Measurements from ENCODE around the gene ZCCHC3. TPM values are rescaled to one million over a fixed set of nuclear protein-coding genes. Genes with fewer than 3 reads are reported as not detected.
A peak's percentile ranks its signal among the peaks of the same experiment; 100 is the strongest.

ZCCHC3 gene
- total and polyA plus RNA-seq, 4 donors, result 2.4 to 22.1 (median 5.6) TPM

DNA sequence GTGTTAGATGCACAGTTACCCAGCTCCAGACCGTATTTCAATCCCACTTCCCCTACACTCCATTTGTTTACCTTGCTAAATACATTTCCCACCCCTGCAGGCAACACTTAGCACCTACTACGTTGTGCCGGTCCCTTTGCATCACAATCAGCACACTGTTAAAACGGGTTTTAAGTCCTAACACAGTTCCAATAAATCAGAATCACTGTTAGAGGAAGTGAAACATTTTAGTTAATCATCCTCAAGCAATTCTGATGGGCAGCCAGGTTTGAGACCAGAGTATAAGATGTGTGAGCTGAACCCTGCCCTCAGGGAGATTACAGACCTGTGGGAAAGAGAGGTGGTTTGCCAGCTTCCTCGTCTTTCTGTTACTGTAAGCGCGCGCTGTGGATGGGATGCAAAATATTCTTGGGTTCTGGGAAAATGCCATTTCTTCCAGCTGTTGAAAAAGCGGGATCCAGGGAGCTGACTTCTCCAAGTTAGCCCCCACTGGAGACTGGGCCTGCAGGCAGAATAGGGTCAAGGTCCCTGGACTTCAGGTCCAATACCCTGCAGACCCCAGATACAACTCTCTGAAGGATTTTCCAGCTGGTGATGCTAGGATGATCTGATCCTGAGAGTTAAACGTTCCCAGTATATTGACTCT is 3.1 kb downstream of the ZCCHC3 start:
- H3K27ac ChIP-seq (ENCODE audit: low read depth in 1 of 2, low read length in 2 of 2), result peak overlapping the region in 1 of 2 donors; percentile 8
- TF ChIP-seq RAD21 (IDR thresholded peaks at IDR 0.05), result no peak
- no peak for TF ChIP-seq NR2F2 (IDR thresholded peaks at IDR 0.05)
- no peak for TF ChIP-seq EGR1 (IDR thresholded peaks at IDR 0.05; ENCODE audit: low read depth in 2 of 2)
- TF ChIP-seq FOXA2 (IDR thresholded peaks at IDR 0.05), result no peak
- TF ChIP-seq FOXA1 (IDR thresholded peaks at IDR 0.05), result no peak
- TF ChIP-seq RXRA (IDR thresholded peaks at IDR 0.05), result no peak
- no peak for TF ChIP-seq TAF1 (conservative IDR thresholded peaks at IDR 0.05)
- TF ChIP-seq JUND (IDR thresholded peaks at IDR 0.05), result no peak
- no peak for TF ChIP-seq HNF4G (IDR thresholded peaks at IDR 0.05)
- no peak for TF ChIP-seq GABPA (IDR thresholded peaks at IDR 0.05 in 1 of 2, conservative IDR thresholded peaks at IDR 0.05 in 1 of 2)
- TF ChIP-seq SP1 (IDR thresholded peaks at IDR 0.05), result no peak
- no peaks in the 10 kb centered on the region for H3K27me3 ChIP-seq (ENCODE audit: control insufficient read depth in 4 of 4, insufficient read depth in 4 of 4, low read length in 3 of 4)
- no peak for DNase-seq (ENCODE audit: low spot score)
- H3K4me3 ChIP-seq (ENCODE audit: low read depth in 1 of 3, low read length in 3 of 3), result no peak overlapping the region
- peaks cover 0 to 35% (median 27%) of the 10 kb centered on the region in 4 donors for H3K4me1 ChIP-seq (ENCODE audit: control insufficient read depth in 4 of 4, insufficient read depth in 4 of 4, low read length in 3 of 4)
- H3K9me3 ChIP-seq (ENCODE audit: control insufficient read depth in 4 of 4, low read length in 3 of 4), result no peaks in the 10 kb centered on the region
- H3K9ac ChIP-seq (ENCODE audit: low read depth in 1 of 2, low read length in 2 of 2), result no peak overlapping the region
- WGBS, result 63% methylated on average over 10 of the region's 10 CpGs
- H3K36me3 ChIP-seq (ENCODE audit: control insufficient read depth in 4 of 4, insufficient read depth in 3 of 4, low read depth in 1 of 4, low read length in 3 of 4), result peaks cover 0 to 4% (median 0%) of the 10 kb centered on the region in 4 donors

DNA sequence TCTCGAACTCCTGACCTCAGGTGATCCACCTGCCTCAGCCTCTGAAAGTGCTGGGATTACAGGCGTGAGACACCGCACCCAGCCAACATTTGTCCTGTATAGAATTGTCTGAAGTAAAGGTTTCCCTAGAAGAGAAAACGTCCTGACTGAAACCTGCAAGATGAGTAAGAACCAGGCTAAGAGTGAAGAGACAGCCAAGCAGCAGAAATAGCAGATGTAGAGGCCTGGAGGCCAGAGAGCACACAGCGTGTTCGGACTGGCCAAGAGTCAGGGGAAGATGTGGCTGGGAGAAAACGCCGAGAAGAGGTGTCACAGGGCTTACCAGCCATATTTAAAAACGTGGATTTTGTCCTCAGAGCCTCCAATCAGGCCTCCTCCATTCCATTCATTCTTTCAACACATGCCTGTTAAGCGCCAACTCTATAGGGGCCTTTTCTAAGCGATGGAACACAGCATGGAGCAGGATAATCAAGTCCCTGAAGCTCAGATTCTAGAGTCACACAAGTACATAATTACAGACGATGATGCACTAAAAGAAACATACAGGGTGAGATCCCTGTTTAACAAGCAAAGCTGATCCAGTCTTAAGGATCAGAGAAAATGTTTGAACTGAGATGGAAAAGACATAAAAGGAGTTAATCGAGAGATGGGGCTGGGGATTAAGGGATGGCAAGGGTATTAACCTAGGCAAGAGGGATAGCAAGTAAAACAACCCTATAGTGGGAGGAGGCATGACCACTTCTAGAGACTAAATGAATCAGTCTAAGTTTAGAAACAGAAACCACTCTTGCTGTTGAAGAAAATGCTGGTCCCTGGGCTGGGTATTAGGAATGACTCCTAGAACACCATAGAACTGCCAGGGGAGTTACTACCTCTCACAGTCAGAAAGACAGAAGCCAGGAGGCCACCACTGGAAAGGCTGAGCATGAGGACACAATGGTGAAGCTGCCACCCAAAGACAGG is 4.8 kb downstream of the ZCCHC3 start:
- Histone ChIP-seq H3K27me3 (ENCODE audit: control insufficient read depth in 4 of 4, insufficient read depth in 4 of 4, low read length in 3 of 4) (no peaks in the 10 kb centered on the region), H3K9me3 (ENCODE audit: control insufficient read depth in 4 of 4, low read length in 3 of 4) (no peaks in the 10 kb centered on the region), H3K9ac (ENCODE audit: low read depth in 1 of 2, low read length in 2 of 2) (no peak overlapping the region), H3K4me3 (ENCODE audit: low read depth in 1 of 3, low read length in 3 of 3) (no peak overlapping the region), H3K4me1 (ENCODE audit: control insufficient read depth in 4 of 4, insufficient read depth in 4 of 4, low read length in 3 of 4) (peaks cover 0 to 27% (median 21%) of the 10 kb centered on the region in 4 donors), H3K36me3 (ENCODE audit: control insufficient read depth in 4 of 4, insufficient read depth in 3 of 4, low read depth in 1 of 4, low read length in 3 of 4) (peaks cover 0 to 4% (median 0%) of the 10 kb centered on the region in 4 donors), H3K27ac (ENCODE audit: low read depth in 1 of 2, low read length in 2 of 2) (no peak overlapping the region)
- 85% methylated on average over 13 of the region's 13 CpGs for WGBS
- TF ChIP-seq GABPA (IDR thresholded peaks at IDR 0.05 in 1 of 2, conservative IDR thresholded peaks at IDR 0.05 in 1 of 2), result no peak
- TF ChIP-seq, protein P1, sequence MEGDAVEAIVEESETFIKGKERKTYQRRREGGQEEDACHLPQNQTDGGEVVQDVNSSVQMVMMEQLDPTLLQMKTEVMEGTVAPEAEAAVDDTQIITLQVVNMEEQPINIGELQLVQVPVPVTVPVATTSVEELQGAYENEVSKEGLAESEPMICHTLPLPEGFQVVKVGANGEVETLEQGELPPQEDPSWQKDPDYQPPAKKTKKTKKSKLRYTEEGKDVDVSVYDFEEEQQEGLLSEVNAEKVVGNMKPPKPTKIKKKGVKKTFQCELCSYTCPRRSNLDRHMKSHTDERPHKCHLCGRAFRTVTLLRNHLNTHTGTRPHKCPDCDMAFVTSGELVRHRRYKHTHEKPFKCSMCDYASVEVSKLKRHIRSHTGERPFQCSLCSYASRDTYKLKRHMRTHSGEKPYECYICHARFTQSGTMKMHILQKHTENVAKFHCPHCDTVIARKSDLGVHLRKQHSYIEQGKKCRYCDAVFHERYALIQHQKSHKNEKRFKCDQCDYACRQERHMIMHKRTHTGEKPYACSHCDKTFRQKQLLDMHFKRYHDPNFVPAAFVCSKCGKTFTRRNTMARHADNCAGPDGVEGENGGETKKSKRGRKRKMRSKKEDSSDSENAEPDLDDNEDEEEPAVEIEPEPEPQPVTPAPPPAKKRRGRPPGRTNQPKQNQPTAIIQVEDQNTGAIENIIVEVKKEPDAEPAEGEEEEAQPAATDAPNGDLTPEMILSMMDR (IDR thresholded peaks at IDR 0.05; ENCODE audit: low read depth, low read length, missing input control), result no peak
- no peak for TF ChIP-seq FOXA2 (IDR thresholded peaks at IDR 0.05)
- TF ChIP-seq, protein P2, sequence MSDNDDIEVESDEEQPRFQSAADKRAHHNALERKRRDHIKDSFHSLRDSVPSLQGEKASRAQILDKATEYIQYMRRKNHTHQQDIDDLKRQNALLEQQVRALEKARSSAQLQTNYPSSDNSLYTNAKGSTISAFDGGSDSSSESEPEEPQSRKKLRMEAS (IDR thresholded peaks at IDR 0.05), result no peak
- no peak for TF ChIP-seq FOXA1 (IDR thresholded peaks at IDR 0.05)
- no peak for TF ChIP-seq EGR1 (IDR thresholded peaks at IDR 0.05; ENCODE audit: low read depth in 2 of 2)
- TF ChIP-seq RAD21 (IDR thresholded peaks at IDR 0.05), result no peak
- TF ChIP-seq, protein P3, sequence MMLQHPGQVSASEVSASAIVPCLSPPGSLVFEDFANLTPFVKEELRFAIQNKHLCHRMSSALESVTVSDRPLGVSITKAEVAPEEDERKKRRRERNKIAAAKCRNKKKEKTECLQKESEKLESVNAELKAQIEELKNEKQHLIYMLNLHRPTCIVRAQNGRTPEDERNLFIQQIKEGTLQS (IDR thresholded peaks at IDR 0.05), result no peak
- no peak for TF ChIP-seq HNF4A (conservative IDR thresholded peaks at IDR 0.05)
- no peak for TF ChIP-seq SP1 (IDR thresholded peaks at IDR 0.05)
- no peak for TF ChIP-seq TAF1 (conservative IDR thresholded peaks at IDR 0.05)
- no peak for TF ChIP-seq RXRA (IDR thresholded peaks at IDR 0.05)
- no peak for TF ChIP-seq JUND (IDR thresholded peaks at IDR 0.05)
- no peak for TF ChIP-seq HNF4G (IDR thresholded peaks at IDR 0.05)
- TF ChIP-seq YY1 (IDR thresholded peaks at IDR 0.05), result no peak
- TF ChIP-seq, protein P4, sequence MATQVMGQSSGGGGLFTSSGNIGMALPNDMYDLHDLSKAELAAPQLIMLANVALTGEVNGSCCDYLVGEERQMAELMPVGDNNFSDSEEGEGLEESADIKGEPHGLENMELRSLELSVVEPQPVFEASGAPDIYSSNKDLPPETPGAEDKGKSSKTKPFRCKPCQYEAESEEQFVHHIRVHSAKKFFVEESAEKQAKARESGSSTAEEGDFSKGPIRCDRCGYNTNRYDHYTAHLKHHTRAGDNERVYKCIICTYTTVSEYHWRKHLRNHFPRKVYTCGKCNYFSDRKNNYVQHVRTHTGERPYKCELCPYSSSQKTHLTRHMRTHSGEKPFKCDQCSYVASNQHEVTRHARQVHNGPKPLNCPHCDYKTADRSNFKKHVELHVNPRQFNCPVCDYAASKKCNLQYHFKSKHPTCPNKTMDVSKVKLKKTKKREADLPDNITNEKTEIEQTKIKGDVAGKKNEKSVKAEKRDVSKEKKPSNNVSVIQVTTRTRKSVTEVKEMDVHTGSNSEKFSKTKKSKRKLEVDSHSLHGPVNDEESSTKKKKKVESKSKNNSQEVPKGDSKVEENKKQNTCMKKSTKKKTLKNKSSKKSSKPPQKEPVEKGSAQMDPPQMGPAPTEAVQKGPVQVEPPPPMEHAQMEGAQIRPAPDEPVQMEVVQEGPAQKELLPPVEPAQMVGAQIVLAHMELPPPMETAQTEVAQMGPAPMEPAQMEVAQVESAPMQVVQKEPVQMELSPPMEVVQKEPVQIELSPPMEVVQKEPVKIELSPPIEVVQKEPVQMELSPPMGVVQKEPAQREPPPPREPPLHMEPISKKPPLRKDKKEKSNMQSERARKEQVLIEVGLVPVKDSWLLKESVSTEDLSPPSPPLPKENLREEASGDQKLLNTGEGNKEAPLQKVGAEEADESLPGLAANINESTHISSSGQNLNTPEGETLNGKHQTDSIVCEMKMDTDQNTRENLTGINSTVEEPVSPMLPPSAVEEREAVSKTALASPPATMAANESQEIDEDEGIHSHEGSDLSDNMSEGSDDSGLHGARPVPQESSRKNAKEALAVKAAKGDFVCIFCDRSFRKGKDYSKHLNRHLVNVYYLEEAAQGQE (IDR thresholded peaks at IDR 0.05), result no peak
- TF ChIP-seq NR2F2 (IDR thresholded peaks at IDR 0.05), result no peak
- no peak for DNase-seq (ENCODE audit: low spot score)

All from liver (tissue), 9 donors.